RWPE1 (cell line): ENCODE results near the gene UBE2N.

Experiments
- CTCF ChIA-PET: fragments of 350-600 bp; sonication (Branson Sonifier 250); formaldehyde crosslinking; extraction: SDS; loops from one replicate; lab custom pipeline; 2021; lab: Yijun Ruan, JAX
- POLR2A ChIA-PET: fragments of 400-600 bp; formaldehyde crosslinking; extraction: SDS; loops from one replicate; lab custom pipeline; 2020; ENCODE audit warnings: antibody characterized with exemption; ENCODE audit not compliant: low non-redundant PET; lab: Yijun Ruan, JAX
- DNase-seq: peaks from one replicate; pipeline ENCODE4 v3.0.0; 2012; ENCODE audit warnings: low spot score
- H3K27ac ChIP-seq: fragments of 450-650 bp; 2 replicates; pipeline ENCODE4 v1.5.1; 2017
- CTCF ChIP-seq: fragments of 450-650 bp; conservative IDR thresholded peaks from 2 replicates; pipeline ENCODE4 v1.5.1; 2017; ENCODE audit warnings: low read depth, mild to moderate bottlenecking

The UBE2N gene

GRCh38 chr12:93468008-93468371 lies 26.2 kb upstream of the UBE2N start:
- H3K27ac ChIP-seq, result peak overlapping the region; percentile 82
- no peak for DNase-seq
- CTCF ChIA-PET, result interaction anchor here (0.7 to 1.0 kb wide), 3 partner anchors 10 to 635 kb away, joined by 4 to 7 read pairs (median 5); no protein-coding TSS in a partner anchor
- POLR2A ChIA-PET, result no interaction called here
- TF ChIP-seq CTCF, result no peak

- CTCF ChIA-PET, result interaction anchor here (0.7 to 1.0 kb wide), 4 partner anchors 11 to 635 kb away, joined by 4 to 7 read pairs (median 4); no protein-coding TSS in a partner anchor
Observed at GRCh38 chr12:93467351-93468007, 25.7 kb upstream of the UBE2N start, which contains the start of gene MRPL42. TSS of gene MRPL42 (plus strand) at chr12:93467514. CDS start at chr12:93469286, 1,772 bp downstream.

GRCh38 chr12:93466625-93467350 lies 25.0 kb upstream of the UBE2N start:
- POLR2A ChIA-PET, result no interaction called here
- no peak for DNase-seq
- peak overlapping the region; percentile 82 for H3K27ac ChIP-seq
- CTCF ChIA-PET, result interaction anchor here (0.5 to 1.0 kb wide), 5 partner anchors 13 to 1511 kb away, joined by 3 to 6 read pairs (median 4); no protein-coding TSS in a partner anchor
- no peak for TF ChIP-seq CTCF

More at GRCh38 chr12:93467351-93468007, 25.7 kb upstream of the UBE2N start, which contains the start of gene MRPL42:
- peak; percentile 80 for TF ChIP-seq CTCF
- peak; percentile 86 for DNase-seq
- POLR2A ChIA-PET, result no interaction called here
- peak within 1 kb of the TSS; percentile 82 for H3K27ac ChIP-seq

- ChIA-PET POLR2A (no interaction called here), CTCF (no interaction called here)
- H3K27ac ChIP-seq, result no peak overlapping the region
- DNase-seq, result no peak
- TF ChIP-seq CTCF, result no peak
Observed at GRCh38 chr12:93465841-93466240, 24.1 kb upstream of the UBE2N start.

GRCh38 chr12:93461503-93461902 lies 19.8 kb upstream of the UBE2N start:
- ChIA-PET POLR2A (no interaction called here), CTCF (no interaction called here)
- no peak for DNase-seq
- H3K27ac ChIP-seq, result no peak overlapping the region
- TF ChIP-seq CTCF, result no peak

GRCh38 chr12:93460902-93461301 lies 19.2 kb upstream of the UBE2N start:
- no peak overlapping the region for H3K27ac ChIP-seq
- no peak for DNase-seq
- TF ChIP-seq CTCF, result no peak
- CTCF ChIA-PET, result no interaction called here
- POLR2A ChIA-PET, result no interaction called here
